Liver (tissue), 9 donors: ENCODE results near the gene MVB12A. TPM values are rescaled to one million over a fixed set of nuclear protein-coding genes. Genes with fewer than 3 reads are reported as not detected.

Experiments used
- DNase-seq: peaks from one replicate; pipeline ENCODE4 v3.0.0-alpha.2; 2017; ENCODE audit warnings: low spot score
- H3K27ac ChIP-seq, 2 donors: one replicate each; pipeline ENCODE4 v1.7.0; 2013; ENCODE audit warnings: inconsistent platforms in 2 of 2, low read length in 2 of 2, control low read depth in 1 of 2, low read depth in 1 of 2, mild to moderate bottlenecking in 1 of 2
- H3K27me3 ChIP-seq, 4 donors: one replicate each; pipeline versions ENCODE4 v1.6.1 to v1.7.0; 2013; ENCODE audit warnings: low read length in 3 of 4, inconsistent platforms in 1 of 4, mild to moderate bottlenecking in 1 of 4, moderate library complexity in 1 of 4; ENCODE audit not compliant: control insufficient read depth in 4 of 4, insufficient read depth in 4 of 4
- H3K36me3 ChIP-seq, 4 donors: one replicate each; pipeline versions ENCODE4 v1.6.1 to v1.7.0; 2013; ENCODE audit warnings: low read length in 3 of 4, mild to moderate bottlenecking in 3 of 4, low read depth in 1 of 4, moderate library complexity in 1 of 4; ENCODE audit not compliant: control insufficient read depth in 4 of 4, insufficient read depth in 3 of 4
- H3K4me1 ChIP-seq, 4 donors: one replicate each; pipeline versions ENCODE4 v1.6.1 to v1.7.0; 2013; ENCODE audit warnings: low read length in 3 of 4, mild to moderate bottlenecking in 3 of 4, moderate library complexity in 1 of 4; ENCODE audit not compliant: control insufficient read depth in 4 of 4, insufficient read depth in 4 of 4
- H3K4me3 ChIP-seq, 3 donors: one replicate each; pipeline versions ENCODE4 v1.6.1 to v1.7.0; 2013; ENCODE audit warnings: low read length in 3 of 3, control low read depth in 1 of 3, low read depth in 1 of 3, mild to moderate bottlenecking in 1 of 3
- H3K9ac ChIP-seq, 2 donors: one replicate each; pipeline ENCODE4 v1.7.0; 2013; ENCODE audit warnings: low read length in 2 of 2, mild to moderate bottlenecking in 2 of 2, moderate library complexity in 2 of 2, control low read depth in 1 of 2, low read depth in 1 of 2
- H3K9me3 ChIP-seq, 4 donors: one replicate each; pipeline versions ENCODE4 v1.6.1 to v1.7.0; 2013; ENCODE audit warnings: low read length in 3 of 4; ENCODE audit not compliant: control insufficient read depth in 4 of 4
- EGR1 ChIP-seq, 2 donors: IDR thresholded peaks; 2 replicates each; pipeline ENCODE4 v1.6.1; 2016 to 2018; ENCODE audit warnings: antibody characterized with exemption in 2 of 2, low read depth in 2 of 2
- FOXA1 ChIP-seq: IDR thresholded peaks from 2 replicates; pipeline ENCODE4 v1.6.1; 2016; ENCODE audit warnings: antibody characterized with exemption
- FOXA2 ChIP-seq: IDR thresholded peaks from 2 replicates; pipeline ENCODE4 v1.6.1; 2016; ENCODE audit warnings: antibody characterized with exemption
- GABPA ChIP-seq, 2 donors: IDR thresholded peaks in 1 of 2; conservative IDR thresholded peaks in 1 of 2; 2 replicates each; pipeline ENCODE4 v1.6.1; 2016; ENCODE audit warnings: antibody characterized with exemption in 2 of 2, mild to moderate bottlenecking in 1 of 2, moderate library complexity in 1 of 2
- HNF4A ChIP-seq, 2 donors: conservative IDR thresholded peaks; 2 replicates each; pipeline ENCODE4 v1.6.1; 2016; ENCODE audit warnings: antibody characterized with exemption in 2 of 2, mild to moderate bottlenecking in 2 of 2
- HNF4G ChIP-seq: IDR thresholded peaks from 2 replicates; pipeline ENCODE4 v1.6.1; 2016; ENCODE audit warnings: antibody characterized with exemption
- JUND ChIP-seq, 2 donors: IDR thresholded peaks; 2 replicates each; pipeline ENCODE4 v1.6.1; 2016; ENCODE audit warnings: antibody characterized with exemption in 2 of 2
- NR2F2 ChIP-seq: IDR thresholded peaks from 2 replicates; pipeline ENCODE4 v1.6.1; 2016; ENCODE audit warnings: antibody characterized with exemption
- RAD21 ChIP-seq, 2 donors: IDR thresholded peaks; 2 replicates each; pipeline ENCODE4 v1.6.1; 2016; ENCODE audit warnings: antibody characterized with exemption in 2 of 2, mild to moderate bottlenecking in 2 of 2
- SP1 ChIP-seq: IDR thresholded peaks from 2 replicates; pipeline ENCODE4 v1.6.1; 2018; ENCODE audit warnings: antibody characterized with exemption, mild to moderate bottlenecking
- TAF1 ChIP-seq: conservative IDR thresholded peaks from 2 replicates; pipeline ENCODE4 v1.6.1; 2016; ENCODE audit warnings: antibody characterized with exemption, mild to moderate bottlenecking
- YY1 ChIP-seq: IDR thresholded peaks from 2 replicates; pipeline ENCODE4 v1.6.1; 2016; ENCODE audit warnings: antibody characterized with exemption, mild to moderate bottlenecking
- WGBS: extraction: QIAGEN DNeasy Blood & Tissue Kit; methylation state at CpG from one replicate; pipeline ENCODE4 v1.1.7; 2013; 5-methylcytosine and 5-hydroxymethylcytosine counted together
- polyA plus RNA-seq, 2 donors: library from polyadenylated mRNA; stranded (reverse) in 1 of 2; unstranded in 1 of 2; fragments of 200-250 nt in 1 of 2; fragments of >200 nt in 1 of 2; fragmentation: Nextera tagmentation in 1 of 2; extraction: Ambion mirVana in 1 of 2; gene quantifications; one replicate each; pipeline versions ENCODE4 v1.2.1 to v1.2.3, GENCODE V29; 2013 to 2015
- total RNA-seq, 2 donors: library from RNA; depleted of rRNA; stranded (reverse); fragments of >200 nt; gene quantifications; one replicate each; pipeline ENCODE4 v1.2.3, GENCODE V29; 2014
- TF ChIP-seq, protein P1 (sequence below): IDR thresholded peaks from 2 replicates; pipeline ENCODE4 v1.6.1; 2016; ENCODE audit warnings: antibody characterized with exemption, mild to moderate bottlenecking
- TF ChIP-seq, protein P2 (sequence below): IDR thresholded peaks from 2 replicates; pipeline ENCODE4 v1.6.1; 2016; ENCODE audit warnings: antibody characterized with exemption
- TF ChIP-seq, protein P3 (sequence below): fragments of 150-350 bp; IDR thresholded peaks from 2 replicates; pipeline ENCODE4 v1.5.1; 2017; ENCODE audit warnings: improper control_type of control experiment, low read depth, low read length; ENCODE audit not compliant: missing input control
- donor health status: healthy.
- donor health status: healthy.
- donor health status: healthy.
- donor health status: healthy.
- donor health status: healthy.

MVB12A gene
- total and polyA plus RNA-seq, 4 donors, result 9.8 to 22.8 (median 15.8) TPM

DNA sequence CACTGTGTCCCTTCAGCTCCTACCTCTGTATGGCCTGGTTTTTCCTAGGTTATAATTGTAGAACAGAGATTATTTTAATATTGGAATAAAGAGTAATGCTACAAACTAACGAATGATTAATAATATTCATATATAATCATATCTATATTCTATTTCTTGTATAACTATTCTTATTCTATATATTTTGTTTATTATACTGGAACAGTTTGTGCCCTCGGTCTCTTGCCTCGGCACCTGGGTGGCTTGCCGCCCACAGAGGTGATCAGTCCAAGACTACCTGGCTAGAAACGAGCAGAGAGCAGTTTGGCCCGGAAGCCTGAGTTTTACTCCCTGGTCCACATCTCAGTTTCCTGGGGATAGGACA, 46.6 kb downstream of the MVB12A start:
- no peaks in the 10 kb centered on the region for H3K9me3 ChIP-seq
- H3K9ac ChIP-seq, result no peak overlapping the region
- no peaks in the 10 kb centered on the region for H3K27me3 ChIP-seq
- TF ChIP-seq FOXA1 (no peak), HNF4A (conservative IDR thresholded peaks at IDR 0.05) (no peak), EGR1 (IDR thresholded peaks at IDR 0.05; ENCODE audit: low read depth in 2 of 2) (no peak), TAF1 (no peak), YY1 (no peak)
- 36% methylated on average over 6 of the region's 6 CpGs for WGBS
- peaks cover 5 to 14% (median 11%) of the 10 kb centered on the region in 4 donors for H3K4me1 ChIP-seq
- DNase-seq, result no peak
- H3K4me3 ChIP-seq, result no peak overlapping the region
- H3K27ac ChIP-seq, result no peak overlapping the region
- H3K36me3 ChIP-seq, result no peaks in the 10 kb centered on the region

DNA sequence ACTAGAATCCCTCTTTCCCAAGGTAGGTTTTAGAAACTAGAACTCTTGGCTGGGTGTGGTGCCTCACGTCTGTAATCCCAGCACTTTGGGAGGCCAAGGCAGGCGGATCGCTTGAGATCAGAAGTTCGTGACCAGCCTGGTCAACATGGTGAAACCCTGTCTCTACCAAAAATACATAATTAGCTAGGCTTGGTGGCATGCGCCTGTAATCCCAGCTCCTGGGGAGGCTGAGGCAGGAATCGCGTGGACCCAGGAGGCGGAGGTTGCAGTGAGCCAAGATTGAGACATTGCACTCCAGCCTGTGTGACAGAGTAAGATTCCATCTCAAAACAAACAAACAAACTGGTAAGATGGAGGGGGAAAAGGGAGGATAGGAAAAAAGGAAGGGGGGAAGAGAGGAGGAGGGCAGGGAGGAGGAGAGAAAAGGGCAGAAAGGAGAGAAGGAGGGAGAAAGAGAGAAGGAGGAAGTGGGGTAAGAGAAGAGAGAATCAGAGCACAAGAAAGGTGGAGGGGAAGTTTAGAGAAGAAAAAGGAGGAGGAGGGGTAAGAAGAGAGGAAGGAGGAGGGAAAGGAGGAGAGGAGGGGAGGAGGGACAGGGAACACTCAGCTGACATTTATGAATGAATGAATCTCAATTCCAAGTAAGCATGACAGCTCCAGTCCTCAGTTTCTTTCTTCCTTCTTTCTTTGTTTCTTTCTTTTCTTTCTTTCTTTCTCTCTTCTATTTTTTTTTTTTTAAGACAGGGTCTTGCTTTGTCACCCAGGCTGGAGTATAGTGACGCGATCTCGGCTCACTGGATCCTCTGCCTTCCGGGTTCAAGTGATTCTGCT, 47.8 kb downstream of the MVB12A start:
- no peak for DNase-seq
- Histone ChIP-seq H3K4me1 (peaks cover 5 to 14% (median 11%) of the 10 kb centered on the region in 4 donors), H3K9me3 (no peaks in the 10 kb centered on the region), H3K27ac (no peak overlapping the region), H3K9ac (no peak overlapping the region), H3K36me3 (no peaks in the 10 kb centered on the region), H3K27me3 (no peaks in the 10 kb centered on the region), H3K4me3 (no peak overlapping the region)
- WGBS, result 80% methylated on average over 12 of the region's 12 CpGs
- TF ChIP-seq, protein P1, sequence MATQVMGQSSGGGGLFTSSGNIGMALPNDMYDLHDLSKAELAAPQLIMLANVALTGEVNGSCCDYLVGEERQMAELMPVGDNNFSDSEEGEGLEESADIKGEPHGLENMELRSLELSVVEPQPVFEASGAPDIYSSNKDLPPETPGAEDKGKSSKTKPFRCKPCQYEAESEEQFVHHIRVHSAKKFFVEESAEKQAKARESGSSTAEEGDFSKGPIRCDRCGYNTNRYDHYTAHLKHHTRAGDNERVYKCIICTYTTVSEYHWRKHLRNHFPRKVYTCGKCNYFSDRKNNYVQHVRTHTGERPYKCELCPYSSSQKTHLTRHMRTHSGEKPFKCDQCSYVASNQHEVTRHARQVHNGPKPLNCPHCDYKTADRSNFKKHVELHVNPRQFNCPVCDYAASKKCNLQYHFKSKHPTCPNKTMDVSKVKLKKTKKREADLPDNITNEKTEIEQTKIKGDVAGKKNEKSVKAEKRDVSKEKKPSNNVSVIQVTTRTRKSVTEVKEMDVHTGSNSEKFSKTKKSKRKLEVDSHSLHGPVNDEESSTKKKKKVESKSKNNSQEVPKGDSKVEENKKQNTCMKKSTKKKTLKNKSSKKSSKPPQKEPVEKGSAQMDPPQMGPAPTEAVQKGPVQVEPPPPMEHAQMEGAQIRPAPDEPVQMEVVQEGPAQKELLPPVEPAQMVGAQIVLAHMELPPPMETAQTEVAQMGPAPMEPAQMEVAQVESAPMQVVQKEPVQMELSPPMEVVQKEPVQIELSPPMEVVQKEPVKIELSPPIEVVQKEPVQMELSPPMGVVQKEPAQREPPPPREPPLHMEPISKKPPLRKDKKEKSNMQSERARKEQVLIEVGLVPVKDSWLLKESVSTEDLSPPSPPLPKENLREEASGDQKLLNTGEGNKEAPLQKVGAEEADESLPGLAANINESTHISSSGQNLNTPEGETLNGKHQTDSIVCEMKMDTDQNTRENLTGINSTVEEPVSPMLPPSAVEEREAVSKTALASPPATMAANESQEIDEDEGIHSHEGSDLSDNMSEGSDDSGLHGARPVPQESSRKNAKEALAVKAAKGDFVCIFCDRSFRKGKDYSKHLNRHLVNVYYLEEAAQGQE, result no peak
- TF ChIP-seq HNF4A (conservative IDR thresholded peaks at IDR 0.05) (no peak), SP1 (no peak), HNF4G (no peak), FOXA2 (no peak), RAD21 (IDR thresholded peaks at IDR 0.05) (no peak), JUND (IDR thresholded peaks at IDR 0.05) (no peak), GABPA (IDR thresholded peaks at IDR 0.05 in 1 of 2, conservative IDR thresholded peaks at IDR 0.05 in 1 of 2) (no peak), NR2F2 (no peak), EGR1 (IDR thresholded peaks at IDR 0.05; ENCODE audit: low read depth in 2 of 2) (no peak), TAF1 (no peak)
- TF ChIP-seq, protein P2, sequence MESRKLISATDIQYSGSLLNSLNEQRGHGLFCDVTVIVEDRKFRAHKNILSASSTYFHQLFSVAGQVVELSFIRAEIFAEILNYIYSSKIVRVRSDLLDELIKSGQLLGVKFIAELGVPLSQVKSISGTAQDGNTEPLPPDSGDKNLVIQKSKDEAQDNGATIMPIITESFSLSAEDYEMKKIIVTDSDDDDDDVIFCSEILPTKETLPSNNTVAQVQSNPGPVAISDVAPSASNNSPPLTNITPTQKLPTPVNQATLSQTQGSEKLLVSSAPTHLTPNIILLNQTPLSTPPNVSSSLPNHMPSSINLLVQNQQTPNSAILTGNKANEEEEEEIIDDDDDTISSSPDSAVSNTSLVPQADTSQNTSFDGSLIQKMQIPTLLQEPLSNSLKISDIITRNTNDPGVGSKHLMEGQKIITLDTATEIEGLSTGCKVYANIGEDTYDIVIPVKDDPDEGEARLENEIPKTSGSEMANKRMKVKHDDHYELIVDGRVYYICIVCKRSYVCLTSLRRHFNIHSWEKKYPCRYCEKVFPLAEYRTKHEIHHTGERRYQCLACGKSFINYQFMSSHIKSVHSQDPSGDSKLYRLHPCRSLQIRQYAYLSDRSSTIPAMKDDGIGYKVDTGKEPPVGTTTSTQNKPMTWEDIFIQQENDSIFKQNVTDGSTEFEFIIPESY, result no peak
- TF ChIP-seq, protein P3, sequence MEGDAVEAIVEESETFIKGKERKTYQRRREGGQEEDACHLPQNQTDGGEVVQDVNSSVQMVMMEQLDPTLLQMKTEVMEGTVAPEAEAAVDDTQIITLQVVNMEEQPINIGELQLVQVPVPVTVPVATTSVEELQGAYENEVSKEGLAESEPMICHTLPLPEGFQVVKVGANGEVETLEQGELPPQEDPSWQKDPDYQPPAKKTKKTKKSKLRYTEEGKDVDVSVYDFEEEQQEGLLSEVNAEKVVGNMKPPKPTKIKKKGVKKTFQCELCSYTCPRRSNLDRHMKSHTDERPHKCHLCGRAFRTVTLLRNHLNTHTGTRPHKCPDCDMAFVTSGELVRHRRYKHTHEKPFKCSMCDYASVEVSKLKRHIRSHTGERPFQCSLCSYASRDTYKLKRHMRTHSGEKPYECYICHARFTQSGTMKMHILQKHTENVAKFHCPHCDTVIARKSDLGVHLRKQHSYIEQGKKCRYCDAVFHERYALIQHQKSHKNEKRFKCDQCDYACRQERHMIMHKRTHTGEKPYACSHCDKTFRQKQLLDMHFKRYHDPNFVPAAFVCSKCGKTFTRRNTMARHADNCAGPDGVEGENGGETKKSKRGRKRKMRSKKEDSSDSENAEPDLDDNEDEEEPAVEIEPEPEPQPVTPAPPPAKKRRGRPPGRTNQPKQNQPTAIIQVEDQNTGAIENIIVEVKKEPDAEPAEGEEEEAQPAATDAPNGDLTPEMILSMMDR, result no peak
